Gastrocnemius medialis (tissue), 4 donors: ENCODE data around the gene PSMG2.

ENCODE experiments used
- CTCF ChIP-seq, 5 experiments: fragments of 450-650 bp in 3 of 5; fragments of 200-600 bp in 2 of 5; sonication (generic) in 2 of 5; IDR thresholded peaks in 4 of 5; conservative IDR thresholded peaks in 1 of 5; 1 replicate in 4 of 5; 2 replicates in 1 of 5; pipeline ENCODE4 v1.5.1; 2016 to 2019; ENCODE audit warnings: antibody characterized with exemption in 5 of 5, mild to moderate bottlenecking in 3 of 5, moderate library complexity in 3 of 5
- POLR2A ChIP-seq, 2 donors: fragments of 450-650 bp; IDR thresholded peaks; one replicate each; pipeline ENCODE4 v1.6.1; 2017; ENCODE audit warnings: antibody characterized with exemption in 2 of 2, mild to moderate bottlenecking in 2 of 2, moderate library complexity in 2 of 2

DNA sequence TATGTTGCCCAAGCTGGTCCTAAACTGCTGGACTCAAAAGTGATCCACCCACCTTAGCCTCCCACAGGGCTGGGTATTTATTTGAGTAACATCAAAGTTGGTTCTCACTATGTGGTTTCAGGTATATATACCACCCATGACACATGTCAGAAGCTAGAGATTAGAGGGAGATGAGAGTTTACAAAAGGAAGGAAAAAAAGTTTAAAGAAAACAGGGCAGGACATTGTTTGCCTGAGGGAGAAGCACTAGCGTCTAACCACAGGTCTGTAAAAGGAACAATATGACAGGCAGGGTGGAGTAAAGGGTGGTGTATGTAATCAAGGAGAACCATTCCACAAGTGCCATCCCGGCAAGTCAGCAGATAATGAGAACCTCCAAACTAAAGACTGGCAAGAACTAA lies 8.8 kb upstream of the PSMG2 start:
- TF ChIP-seq POLR2A (IDR thresholded peaks at IDR 0.05) = no peak
- no peak for TF ChIP-seq CTCF (IDR thresholded peaks at IDR 0.05 in 4 of 5, conservative IDR thresholded peaks at IDR 0.05 in 1 of 5)
